HEK293 (cell line): ENCODE data around the gene NRGN.

Source experiments
- HOXA7 ChIP-seq: sonication (generic); formaldehyde crosslinking; IDR thresholded peaks from 2 replicates; pipeline ENCODE4 v1.8.1; 2022; ENCODE audit warnings: missing genetic modification reagents, borderline replicate concordance
- REST ChIP-seq: fragments of 450-650 bp; formaldehyde crosslinking; IDR thresholded peaks from 2 replicates; pipeline ENCODE4 v1.5.1; 2016; ENCODE audit warnings: missing biosample characterization, missing genetic modification characterization
- ZNF18 ChIP-seq: fragments of 450-650 bp; formaldehyde crosslinking; IDR thresholded peaks from 2 replicates; pipeline ENCODE4 v1.5.1; 2016; ENCODE audit warnings: missing biosample characterization, missing genetic modification characterization

- TF ChIP-seq REST (tag by site-specific recombination): no peak
- TF ChIP-seq HOXA7 (CRISPR knock-in tag): no peak
- no peak for TF ChIP-seq ZNF18
These were observed 46.6 kb upstream of the NRGN start for GRCh38 chr11:124693142-124693541.
